B cell (primary cell): ENCODE data around the gene RANBP9. TPM values are rescaled to one million over a fixed set of nuclear protein-coding genes. Genes with fewer than 3 reads are reported as not detected.

Source experiments
- ATAC-seq: fragments of 200-7000 bp; cut with Tn5 transposase; one replicate; pipeline ENCODE4 v1.10.0; 2021; ENCODE audit warnings: low read depth, mild to moderate bottlenecking, moderate number of reproducible peaks, moderate library complexity
- CTCF ChIA-PET: fragments of 350-600 bp; sonication (Branson Sonifier 250); formaldehyde crosslinking; loops from one replicate; lab custom pipeline; 2021; ENCODE audit warnings: antibody characterized with exemption, inconsistent platforms; lab: Charles Lee
- POLR2A ChIA-PET: fragments of 350-600 bp; sonication (Branson Sonifier 250); formaldehyde crosslinking; loops from one replicate; lab custom pipeline; 2021; ENCODE audit warnings: antibody characterized with exemption; lab: Charles Lee
- DNase-seq: peaks from one replicate; pipeline ENCODE4 v3.0.0; 2013
- H2AFZ ChIP-seq: 2 replicates; pipeline ENCODE4 v1.6.1; 2012; ENCODE audit warnings: mild to moderate bottlenecking, low read depth, low read length; ENCODE audit not compliant: insufficient read depth, poor library complexity, severe bottlenecking
- H3K27ac ChIP-seq, 2 donors: 1 replicate in 1 of 2; 2 replicates in 1 of 2; pipeline ENCODE4 v1.5.1; 2012 to 2013; ENCODE audit warnings: low read length in 2 of 2, mild to moderate bottlenecking in 2 of 2, moderate library complexity in 1 of 2
- H3K27me3 ChIP-seq, 4 experiments: fragments of 200-600 bp in 1 of 4; sonication (generic) in 1 of 4; replicated peaks in 1 of 4; 1 replicate in 2 of 4; 2 replicates in 2 of 4; pipeline versions ENCODE4 v1.6.1 to v1.7.0; 2013 to 2016; ENCODE audit warnings: low read length in 3 of 4, mild to moderate bottlenecking in 2 of 4, mixed read lengths in 1 of 4, moderate library complexity in 1 of 4; ENCODE audit not compliant: insufficient read depth in 4 of 4, control insufficient read depth in 3 of 4; ENCODE audit errors: control extremely low read depth in 1 of 4
- H3K36me3 ChIP-seq, 2 experiments: replicated peaks in 1 of 2; 1 replicate in 1 of 2; 2 replicates in 1 of 2; pipeline versions ENCODE4 v1.6.1 to v1.7.1; 2013; ENCODE audit warnings: low read length in 1 of 2; ENCODE audit not compliant: insufficient read depth in 2 of 2, control insufficient read depth in 1 of 2; ENCODE audit errors: control extremely low read depth in 1 of 2, extremely low read depth in 1 of 2
- H3K4me1 ChIP-seq, 2 donors: fragments of 200-600 bp in 1 of 2; sonication (generic) in 1 of 2; 1 replicate in 1 of 2; 2 replicates in 1 of 2; pipeline versions ENCODE4 v1.5.1 to v1.6.1; 2013 to 2017; ENCODE audit warnings: low read length in 2 of 2; ENCODE audit not compliant: control insufficient read depth in 2 of 2, insufficient read depth in 2 of 2
- H3K4me2 ChIP-seq: replicated peaks from 2 replicates; pipeline ENCODE3; 2012; ENCODE audit warnings: mild to moderate bottlenecking, low read depth, low read length; ENCODE audit not compliant: poor library complexity, severe bottlenecking
- H3K4me3 ChIP-seq, 5 experiments: fragments of 200-600 bp in 1 of 5; sonication (generic) in 1 of 5; 1 replicate in 3 of 5; 2 replicates in 2 of 5; pipeline versions ENCODE4 v1.5.1 to v1.7.0; 2011 to 2016; ENCODE audit warnings: low read length in 4 of 5, mild to moderate bottlenecking in 4 of 5, low read depth in 2 of 5, control low read depth in 1 of 5, moderate library complexity in 1 of 5; ENCODE audit not compliant: insufficient read depth in 1 of 5; ENCODE audit errors: control extremely low read depth in 1 of 5, extremely low read depth in 1 of 5
- H3K79me2 ChIP-seq: fragments of 200-600 bp; sonication (generic); one replicate; pipeline ENCODE4 v1.6.0; 2016; ENCODE audit warnings: low read length; ENCODE audit not compliant: control insufficient read depth, insufficient read depth
- H3K9ac ChIP-seq: fragments of 200-600 bp; sonication (generic); 2 replicates; pipeline ENCODE4 v1.6.1; 2017; ENCODE audit warnings: mild to moderate bottlenecking, low read length, moderate library complexity
- H3K9me3 ChIP-seq, 3 donors: one replicate each; pipeline versions ENCODE4 v1.6.1 to v1.7.1; 2013; ENCODE audit warnings: low read length in 2 of 3; ENCODE audit not compliant: control insufficient read depth in 2 of 3, insufficient read depth in 1 of 3; ENCODE audit errors: control extremely low read depth in 1 of 3
- H4K20me1 ChIP-seq: 2 replicates; pipeline ENCODE4 v1.6.0; 2012; ENCODE audit warnings: mild to moderate bottlenecking, low read length; ENCODE audit not compliant: insufficient read depth, control insufficient read depth, poor library complexity, severe bottlenecking
- H3K27ac Mint-ChIP-seq: one replicate; pipeline ENCODE4 v1.8.0; 2021; ENCODE audit warnings: mixed read lengths
- H3K27me3 Mint-ChIP-seq: one replicate; pipeline ENCODE4 v1.8.0; 2021; ENCODE audit warnings: mixed read lengths
- H3K4me1 Mint-ChIP-seq: one replicate; pipeline ENCODE4 v1.8.0; 2021; ENCODE audit warnings: mixed read lengths
- H3K4me3 Mint-ChIP-seq: one replicate; pipeline ENCODE4 v1.8.0; 2021; ENCODE audit warnings: mixed read lengths
- H3K9me3 Mint-ChIP-seq: one replicate; pipeline ENCODE4 v1.8.0; 2022; ENCODE audit warnings: mixed read lengths; ENCODE audit not compliant: insufficient read depth
- EZH2 ChIP-seq: IDR thresholded peaks from 2 replicates; pipeline ENCODE4 v1.6.1; 2012; ENCODE audit warnings: borderline replicate concordance, low read depth, mild to moderate bottlenecking, moderate library complexity, low read length; ENCODE audit not compliant: insufficient read depth, poor library complexity, severe bottlenecking
- WGBS: methylation state at CpG from one replicate; pipeline ENCODE4 v1.1.5; 2013; ENCODE audit warnings: missing lambda C conversion rate; ENCODE audit not compliant: insufficient coverage; 5-methylcytosine and 5-hydroxymethylcytosine counted together
- intact Hi-C: fragments of 100-400 bp; cut with micrococcal nuclease; formaldehyde crosslinking; loops from one replicate; pipeline ENCODE4 v1.10.0; 2022
- polyA plus RNA-seq: library from polyadenylated mRNA; depleted of rRNA; stranded (reverse); fragments of >200 nt; gene quantifications from 2 replicates; pipeline ENCODE4 v1.2.3, GENCODE V29; 2012
- total RNA-seq, 2 donors: library from RNA; stranded (reverse); fragments of 120-200 nt in 1 of 2; gene quantifications; 1 replicate in 1 of 2; 2 replicates in 1 of 2; pipeline versions ENCODE4 v1.2.3 to v1.2.4, GENCODE V29; 2013 to 2022
- TF ChIP-seq, protein P1 (sequence below): fragments of 200-600 bp; IDR thresholded peaks from one replicate; pipeline ENCODE4 v1.8.0; 2022; ENCODE audit warnings: antibody characterized with exemption, mild to moderate bottlenecking

Gene RANBP9
- total and polyA plus RNA-seq, 2 donors (not counting 1 experiment from before 2014, with no cell fraction given): 20.0 to 34.1 TPM

GRCh38 chr6:13574571-13575376, 136.9 kb downstream of the RANBP9 start, which contains the start of gene SIRT5:
Gene SIRT5 (plus strand): TSS chr6:13574601. CDS start chr6:13584111, 9,510 bp downstream.
- peaks cover 15 to 16% of the 10 kb centered on the region in 2 donors for H3K4me1 ChIP-seq
- peaks cover 22% of the 10 kb centered on the region for H3K79me2 ChIP-seq
- peaks cover 0 to 3% of the 10 kb centered on the region in 2 experiments for H3K36me3 ChIP-seq
- H3K4me1 Mint-ChIP-seq: peaks cover 27% of the 10 kb centered on the region
- peak within 1 kb of the TSS; percentile 87 to 94 for H3K27ac ChIP-seq
- peak within 1 kb of the TSS; percentile 37 to 99 (median 81) for H3K4me3 ChIP-seq
- H3K27me3 ChIP-seq: no peaks in the 10 kb centered on the region
- whole genome bisulfite sequencing: under 1% methylated on average over 52 of the region's 52 CpGs
- H3K4me3 Mint-ChIP-seq: peak within 1 kb of the TSS; percentile 95
- DNase-seq (peak; percentile 89), ATAC-seq (peak; percentile 71)
- ChIA-PET CTCF (interaction anchor here (0.7 to 5.6 kb wide), 35 partner anchors 10 to 380 kb away, joined by 3 to 53 read pairs (median 5); partner anchors contain the start of genes GFOD1, NOL7, RANBP9 and TBC1D7), POLR2A (interaction anchor here (0.6 to 2.7 kb wide), 18 partner anchors 33 to 302 kb away, joined by 3 to 31 read pairs (median 3); partner anchors contain the start of genes GFOD1 and NOL7)
- TF ChIP-seq, protein P1, sequence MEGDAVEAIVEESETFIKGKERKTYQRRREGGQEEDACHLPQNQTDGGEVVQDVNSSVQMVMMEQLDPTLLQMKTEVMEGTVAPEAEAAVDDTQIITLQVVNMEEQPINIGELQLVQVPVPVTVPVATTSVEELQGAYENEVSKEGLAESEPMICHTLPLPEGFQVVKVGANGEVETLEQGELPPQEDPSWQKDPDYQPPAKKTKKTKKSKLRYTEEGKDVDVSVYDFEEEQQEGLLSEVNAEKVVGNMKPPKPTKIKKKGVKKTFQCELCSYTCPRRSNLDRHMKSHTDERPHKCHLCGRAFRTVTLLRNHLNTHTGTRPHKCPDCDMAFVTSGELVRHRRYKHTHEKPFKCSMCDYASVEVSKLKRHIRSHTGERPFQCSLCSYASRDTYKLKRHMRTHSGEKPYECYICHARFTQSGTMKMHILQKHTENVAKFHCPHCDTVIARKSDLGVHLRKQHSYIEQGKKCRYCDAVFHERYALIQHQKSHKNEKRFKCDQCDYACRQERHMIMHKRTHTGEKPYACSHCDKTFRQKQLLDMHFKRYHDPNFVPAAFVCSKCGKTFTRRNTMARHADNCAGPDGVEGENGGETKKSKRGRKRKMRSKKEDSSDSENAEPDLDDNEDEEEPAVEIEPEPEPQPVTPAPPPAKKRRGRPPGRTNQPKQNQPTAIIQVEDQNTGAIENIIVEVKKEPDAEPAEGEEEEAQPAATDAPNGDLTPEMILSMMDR: peak; percentile 92
- no peak for TF ChIP-seq EZH2
- peak within 1 kb of the TSS; percentile 96 for H2AFZ ChIP-seq
- H3K9me3 ChIP-seq: no peaks in the 10 kb centered on the region
- no peaks in the 10 kb centered on the region for H3K27me3 Mint-ChIP-seq
- peak within 1 kb of the TSS; percentile 98 for H3K4me2 ChIP-seq
- H3K27ac Mint-ChIP-seq: peak within 1 kb of the TSS; percentile 98
- H3K9me3 Mint-ChIP-seq: no peaks in the 10 kb centered on the region
- peak within 1 kb of the TSS; percentile 91 for H3K9ac ChIP-seq
- no peaks in the 10 kb centered on the region for H4K20me1 ChIP-seq
- intact Hi-C loops: loop anchor here (1.0 to 2.0 kb wide), 11 partner anchors 36 to 246 kb away; partner anchors contain the start of genes GFOD1, MCUR1, NOL7 and TBC1D7
